Panc1 (cell line): ENCODE results near the gene UGT1A3. TPM values are rescaled to one million over a fixed set of nuclear protein-coding genes. Genes with fewer than 3 reads are reported as not detected.

ENCODE experiments used
- ATAC-seq: fragments of 200-7000 bp; cut with Tn5 transposase; 2 replicates; pipeline ENCODE4 v1.9.1; 2020; ENCODE audit warnings: mild to moderate bottlenecking, moderate library complexity
- BruUV-seq: library from RNA; stranded (reverse); fragments of 400-500 nt; replicated peaks from 2 replicates; lab custom pipeline; 2021; lab: Mats Ljungman, UMichigan
- CTCF ChIA-PET: fragments of 300-600 bp; sonication (Branson Sonifier 250); formaldehyde crosslinking; loops from one replicate; lab custom pipeline; 2022; ENCODE audit warnings: antibody characterized with exemption; lab: Charles Lee
- POLR2A ChIA-PET: fragments of 300-600 bp; sonication (Branson Sonifier 250); formaldehyde crosslinking; loops from one replicate; lab custom pipeline; 2022; ENCODE audit warnings: antibody characterized with exemption; lab: Charles Lee
- DNase-seq: peaks from one replicate; pipeline ENCODE4 v3.0.0-alpha.2; 2010; ENCODE audit warnings: low read depth, low spot score
- H3K27ac ChIP-seq: 2 replicates; pipeline ENCODE4 v1.5.1; 2011; ENCODE audit warnings: mild to moderate bottlenecking, low read length, inconsistent platforms
- H3K27me3 ChIP-seq: fragments of 200-500 bp; sonication (Bioruptor generic); 2 replicates; pipeline ENCODE4 v1.6.0; 2014; ENCODE audit warnings: low read length, inconsistent platforms; ENCODE audit not compliant: control insufficient read depth, insufficient read depth
- H3K36me3 ChIP-seq: fragments of 200-500 bp; sonication (Bioruptor generic); 2 replicates; pipeline ENCODE4 v1.5.1; 2014; ENCODE audit warnings: inconsistent platforms, mild to moderate bottlenecking, low read length, moderate library complexity; ENCODE audit not compliant: control insufficient read depth, insufficient read depth
- H3K4me1 ChIP-seq: 2 replicates; pipeline ENCODE4 v1.5.1; 2011; ENCODE audit warnings: inconsistent platforms, mild to moderate bottlenecking, low read length, moderate library complexity; ENCODE audit not compliant: control insufficient read depth, insufficient read depth
- H3K4me3 ChIP-seq, 2 experiments: 2 replicates each; pipeline ENCODE4 v1.5.1; 2011 to 2012; ENCODE audit warnings: low read depth in 2 of 2, low read length in 2 of 2, mild to moderate bottlenecking in 2 of 2, inconsistent platforms in 1 of 2, moderate library complexity in 1 of 2
- H3K9me3 ChIP-seq: fragments of 200-500 bp; sonication (Bioruptor generic); 2 replicates; pipeline ENCODE4 v1.5.1; 2014; ENCODE audit warnings: low read depth, mild to moderate bottlenecking, inconsistent platforms, low read length, moderate library complexity; ENCODE audit not compliant: control insufficient read depth, insufficient read depth
- CTCF ChIP-seq: fragments of 450-650 bp; IDR thresholded peaks from 2 replicates; pipeline ENCODE4 v1.5.1; 2017; ENCODE audit warnings: mild to moderate bottlenecking
- POLR2AphosphoS5 ChIP-seq: IDR thresholded peaks from 2 replicates; pipeline ENCODE4 v1.6.1; 2012; ENCODE audit warnings: mild to moderate bottlenecking, low read depth, low read length, moderate library complexity
- REST ChIP-seq, 2 experiments: IDR thresholded peaks; 2 replicates each; pipeline ENCODE4 v1.6.1; 2011 to 2012; ENCODE audit warnings: low read depth in 2 of 2, control low read depth in 1 of 2, low read length in 1 of 2, mild to moderate bottlenecking in 1 of 2, moderate library complexity in 1 of 2; ENCODE audit not compliant: insufficient read depth in 1 of 2
- SIN3A ChIP-seq: IDR thresholded peaks from 2 replicates; pipeline ENCODE4 v1.6.1; 2012; ENCODE audit warnings: low read depth, mild to moderate bottlenecking, low read length, moderate library complexity, borderline replicate concordance; ENCODE audit not compliant: insufficient read depth
- TCF7L2 ChIP-seq: IDR thresholded peaks from 2 replicates; pipeline ENCODE4 v1.6.1; 2011; ENCODE audit warnings: mild to moderate bottlenecking, low read depth, low read length, inconsistent platforms
- in situ Hi-C: cut with HindIII; loops from 2 replicates; pipeline ENCODE4 v1.10.0; 2016; ENCODE audit warnings: low sequenced_read_pairs, low pct_unique_long_range_greater_than_20kb
- intact Hi-C: fragments of 100-400 bp; cut with micrococcal nuclease; formaldehyde crosslinking; loops from one replicate; pipeline ENCODE4 v1.10.0; 2022; ENCODE audit not compliant: unreplicated experiment
- total RNA-seq: library from RNA; stranded (reverse); gene quantifications from one replicate; pipeline ENCODE4 v1.2.1, GENCODE V29; 2021; ENCODE audit not compliant: unreplicated experiment

The UGT1A3 gene
- total RNA-seq, 1 experiment from 2014 or later = not detected

DNA sequence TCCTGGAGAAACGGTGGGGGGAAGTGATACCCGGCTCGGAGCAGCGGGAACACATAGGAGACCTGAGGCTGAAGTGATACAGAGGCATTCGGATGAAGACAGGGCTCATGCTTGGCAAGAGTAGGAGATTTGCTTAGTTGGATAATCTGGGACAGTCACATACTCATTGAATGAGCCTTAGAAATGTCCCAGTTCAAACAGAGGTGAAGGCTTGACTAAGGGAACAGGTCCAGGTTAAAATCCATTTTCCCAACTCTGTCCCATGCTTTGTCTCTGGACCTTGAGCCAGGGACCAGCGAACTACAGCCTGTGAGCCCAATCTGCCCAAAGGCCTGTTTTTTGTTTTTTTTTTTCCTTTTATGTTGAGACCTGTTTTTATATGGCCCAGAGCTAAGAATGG lies 34.9 kb upstream of the UGT1A3 start:
- Histone ChIP-seq H3K9me3 (no peaks in the 10 kb centered on the region), H3K4me3 (no peak overlapping the region), H3K36me3 (no peaks in the 10 kb centered on the region), H3K27ac (no peak overlapping the region), H3K4me1 (peaks cover 8% of the 10 kb centered on the region), H3K27me3 (no peaks in the 10 kb centered on the region)
- ChIA-PET POLR2A (no interaction called here), CTCF (no interaction called here)
- BruUV-seq = no TSS peak
- in situ Hi-C loops = no loop called here
- ATAC-seq = no peak
- TF ChIP-seq SIN3A (no peak), REST (IDR thresholded peaks at IDR 0.05; ENCODE audit: insufficient read depth in 1 of 2, low read depth in 2 of 2, low read length in 1 of 2) (no peak), TCF7L2 (no peak), CTCF (no peak), POLR2AphosphoS5 (no peak)
- no peak for DNase-seq
- intact Hi-C loops = no loop called here

DNA sequence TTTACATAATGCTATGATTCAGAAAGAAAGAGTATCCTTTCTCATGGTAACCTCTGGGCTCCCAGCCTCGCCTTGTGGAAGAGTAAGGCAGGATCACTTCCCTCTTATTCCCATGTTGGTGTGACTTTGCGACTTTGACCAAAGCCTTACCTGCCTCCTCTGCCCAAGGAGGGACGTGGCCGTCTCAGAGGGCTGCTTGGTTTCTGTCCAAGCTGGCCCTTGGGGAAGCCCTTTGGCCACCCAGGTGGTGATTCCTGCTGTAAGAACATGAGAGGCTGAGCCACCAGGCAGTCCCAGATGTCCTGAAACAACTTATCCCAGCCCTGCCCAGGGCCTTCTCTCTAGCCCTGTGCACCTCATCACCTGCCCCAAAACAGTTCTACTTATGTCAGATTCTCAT lies 30.1 kb upstream of the UGT1A3 start:
- intact Hi-C loops = no loop called here
- no TSS peak for BruUV-seq
- no peak for DNase-seq
- no peaks in the 10 kb centered on the region for H3K36me3 ChIP-seq
- no peak overlapping the region for H3K4me3 ChIP-seq
- no peak overlapping the region; the same call in 1 of the 2 replicates for H3K27ac ChIP-seq
- no peaks in the 10 kb centered on the region for H3K4me1 ChIP-seq
- ChIA-PET POLR2A (no interaction called here), CTCF (no interaction called here)
- in situ Hi-C loops = no loop called here
- no peaks in the 10 kb centered on the region for H3K9me3 ChIP-seq
- H3K27me3 ChIP-seq = no peaks in the 10 kb centered on the region
- ATAC-seq = no peak
- no peak for TF ChIP-seq SIN3A

DNA sequence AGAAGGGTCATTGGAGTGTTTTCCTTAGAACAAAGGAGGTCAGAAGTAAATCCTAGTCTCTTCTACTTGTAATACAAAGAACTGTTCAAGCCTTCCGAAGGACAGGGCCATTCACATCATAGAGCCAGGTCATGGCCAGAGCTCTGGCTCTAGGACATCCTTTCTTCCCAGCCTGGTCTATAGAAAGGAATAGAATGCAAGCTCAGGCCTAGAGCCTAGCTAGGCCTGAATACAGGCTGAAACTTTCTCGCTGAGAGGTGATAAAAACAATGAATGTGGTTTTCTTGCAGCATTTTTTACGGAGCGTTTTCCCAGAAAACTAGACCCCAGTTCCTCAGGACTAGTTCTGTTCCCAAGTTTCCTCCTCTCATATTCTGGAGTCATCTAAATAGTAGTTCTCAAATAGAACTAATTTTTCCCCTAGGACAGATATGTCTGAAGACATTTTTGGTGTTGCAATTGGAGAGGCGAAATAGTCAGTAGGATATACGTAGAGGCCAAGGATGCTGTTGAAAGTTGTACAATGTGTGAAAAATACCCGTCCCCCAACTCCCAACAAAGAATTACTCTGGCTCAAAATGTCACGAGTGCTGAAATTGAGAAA lies 29.3 kb upstream of the UGT1A3 start:
- H3K27me3 ChIP-seq = no peaks in the 10 kb centered on the region
- no peak overlapping the region for H3K4me3 ChIP-seq
- in situ Hi-C loops = no loop called here
- no peaks in the 10 kb centered on the region for H3K4me1 ChIP-seq
- BruUV-seq = no TSS peak
- intact Hi-C loops = no loop called here
- ChIA-PET CTCF (no interaction called here), POLR2A (no interaction called here)
- peak overlapping the region; percentile 53; the same call in 1 of the 2 replicates for H3K27ac ChIP-seq
- H3K36me3 ChIP-seq = no peaks in the 10 kb centered on the region
- ATAC-seq (no peak), DNase-seq (no peak)
- TF ChIP-seq POLR2AphosphoS5 = no peak
- no peak for TF ChIP-seq TCF7L2
- no peak for TF ChIP-seq CTCF
- no peak for TF ChIP-seq SIN3A
- no peak for TF ChIP-seq REST (IDR thresholded peaks at IDR 0.05; ENCODE audit: insufficient read depth in 1 of 2, low read depth in 2 of 2, low read length in 1 of 2)
- no peaks in the 10 kb centered on the region for H3K9me3 ChIP-seq
